GM19372 (cell line): ENCODE measurements around the gene SAP25.

ENCODE experiments used
- ATAC-seq: cut with Tn5 transposase; IDR thresholded peaks from one replicate; pipeline ENCODE4 v1.9.1; 2021; ENCODE audit warnings: mild to moderate bottlenecking, low read depth, moderate library complexity; ENCODE audit not compliant: unreplicated experiment

SAP25 gene

GRCh38 chr7:100598425-100598824 lies 24.7 kb upstream of the SAP25 start:
- no peak for ATAC-seq

- no peak for ATAC-seq
Measured at GRCh38 chr7:100595188-100595587, 21.5 kb upstream of the SAP25 start.

- no peak for ATAC-seq
Measured at GRCh38 chr7:100591596-100591995, 17.9 kb upstream of the SAP25 start.

GRCh38 chr7:100590077-100590737 lies 16.5 kb upstream of the SAP25 start:
- no peak for ATAC-seq

- ATAC-seq: no peak
Measured at GRCh38 chr7:100589341-100589947, 15.7 kb upstream of the SAP25 start.

- ATAC-seq: no peak
Measured at GRCh38 chr7:100588438-100588837, 14.7 kb upstream of the SAP25 start.

- peak; percentile 84 for ATAC-seq
Measured at GRCh38 chr7:100586266-100587025, 12.7 kb upstream of the SAP25 start, which contains the start of gene FBXO24. Gene FBXO24 (plus strand): TSS chr7:100586328. CDS start chr7:100586626, 298 bp downstream.

GRCh38 chr7:100585511-100586265 lies 12.0 kb upstream of the SAP25 start, which contains the start of gene LRCH4:
Gene LRCH4 (minus strand): TSS chr7:100586129. CDS start chr7:100586100, 29 bp downstream.
- ATAC-seq: peak; percentile 21

- no peak for ATAC-seq
Measured at GRCh38 chr7:100584683-100585510, 11.2 kb upstream of the SAP25 start.

GRCh38 chr7:100584054-100584682 lies 10.5 kb upstream of the SAP25 start:
- ATAC-seq: no peak

GRCh38 chr7:100583132-100584053 lies 9.7 kb upstream of the SAP25 start:
- ATAC-seq: no peak

- no peak for ATAC-seq
Measured at GRCh38 chr7:100582650-100583049, 8.9 kb upstream of the SAP25 start.

- ATAC-seq: no peak
Measured at GRCh38 chr7:100582041-100582579, 8.4 kb upstream of the SAP25 start.

- ATAC-seq: no peak
Measured at GRCh38 chr7:100580466-100581283, 7.0 kb upstream of the SAP25 start.

- no peak for ATAC-seq
Measured at GRCh38 chr7:100578246-100579183, 4.8 kb upstream of the SAP25 start.

- ATAC-seq: no peak
Measured at GRCh38 chr7:100577507-100577906, 3.8 kb upstream of the SAP25 start.
